Ecto neural progenitor cell (in vitro differentiated cells): ENCODE measurements around the gene SSU72.
A peak's percentile ranks its signal among the peaks of the same experiment; 100 is the strongest.

ENCODE experiments used
- DNase-seq: peaks from one replicate; pipeline ENCODE4 v3.0.0-alpha.2; 2018; ENCODE audit warnings: low spot score

Gene SSU72

DNA sequence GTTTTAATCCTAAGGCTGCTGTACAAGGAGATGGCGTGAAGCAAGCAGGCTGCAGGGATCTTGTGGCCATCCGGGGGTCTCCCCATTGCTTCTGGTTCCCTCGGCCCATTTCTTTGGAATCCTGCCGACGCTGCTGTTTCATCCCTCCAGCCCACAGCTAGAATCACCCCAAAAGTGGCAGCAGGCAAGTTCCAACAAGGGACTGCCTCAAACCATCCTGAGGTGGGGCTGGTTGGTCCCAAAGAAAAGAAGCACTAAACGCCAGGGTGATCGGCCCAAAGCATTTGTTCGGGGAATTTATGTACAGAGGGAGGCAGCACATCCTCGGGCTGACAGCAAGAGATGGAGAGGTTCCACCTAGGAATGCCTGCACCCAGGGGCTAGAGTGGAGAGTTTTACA is 36.1 kb upstream of the SSU72 start:
- peak; percentile 30 for DNase-seq

DNA sequence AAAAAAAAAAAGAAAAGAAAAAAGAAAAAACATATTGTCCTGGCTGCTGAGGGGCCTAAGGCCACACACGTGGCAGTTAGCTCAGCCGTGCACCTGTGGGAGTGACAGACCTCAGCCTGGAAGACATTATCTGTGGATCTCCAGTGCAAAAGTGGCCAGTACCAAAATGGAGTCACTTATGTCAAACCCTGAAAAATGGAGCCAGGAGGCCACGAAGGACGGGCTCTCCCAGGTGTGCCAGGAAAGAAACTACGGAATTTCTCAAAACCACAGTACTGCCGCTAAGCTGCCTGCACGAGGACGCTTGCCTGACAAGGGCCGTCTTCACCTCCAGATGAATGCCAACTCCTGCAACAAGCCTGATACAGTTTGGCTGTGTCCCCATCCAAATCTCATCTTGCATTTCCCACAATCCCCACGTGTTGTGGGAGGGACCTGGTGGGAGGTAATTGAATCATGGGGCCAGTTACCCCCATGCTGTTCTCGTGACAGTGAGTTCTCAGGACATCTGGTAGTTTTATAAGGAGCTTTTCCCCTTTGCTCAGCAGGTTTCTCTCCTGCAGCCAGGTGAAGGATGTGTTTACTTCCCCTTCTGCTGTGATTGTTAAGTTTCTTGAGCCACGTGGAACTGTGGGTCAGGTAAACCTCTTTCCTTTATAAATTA is 35.3 kb upstream of the SSU72 start:
- peak; percentile 25 for DNase-seq

DNA sequence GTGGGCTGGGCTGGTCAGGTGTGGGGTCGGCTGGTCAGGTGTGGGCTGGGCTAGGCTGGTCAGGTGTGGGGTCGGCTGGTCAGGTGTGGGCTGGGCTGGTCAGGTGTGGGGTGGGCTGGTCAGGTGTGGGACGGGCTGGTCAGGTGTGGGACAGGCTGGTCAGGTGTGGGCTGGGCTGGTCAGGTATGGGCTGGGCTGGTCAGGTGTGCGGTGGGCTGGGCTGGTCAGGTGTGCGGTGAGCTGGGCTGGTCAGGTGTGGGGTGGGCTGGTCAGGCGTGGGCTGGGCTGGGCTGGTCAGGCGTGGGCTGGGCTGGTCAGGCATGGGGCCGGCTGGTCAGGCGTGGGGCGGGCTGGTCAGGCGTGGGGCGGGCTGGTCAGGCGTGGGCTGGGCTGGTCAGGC is 31.6 kb upstream of the SSU72 start:
- peak; percentile 43 for DNase-seq

DNA sequence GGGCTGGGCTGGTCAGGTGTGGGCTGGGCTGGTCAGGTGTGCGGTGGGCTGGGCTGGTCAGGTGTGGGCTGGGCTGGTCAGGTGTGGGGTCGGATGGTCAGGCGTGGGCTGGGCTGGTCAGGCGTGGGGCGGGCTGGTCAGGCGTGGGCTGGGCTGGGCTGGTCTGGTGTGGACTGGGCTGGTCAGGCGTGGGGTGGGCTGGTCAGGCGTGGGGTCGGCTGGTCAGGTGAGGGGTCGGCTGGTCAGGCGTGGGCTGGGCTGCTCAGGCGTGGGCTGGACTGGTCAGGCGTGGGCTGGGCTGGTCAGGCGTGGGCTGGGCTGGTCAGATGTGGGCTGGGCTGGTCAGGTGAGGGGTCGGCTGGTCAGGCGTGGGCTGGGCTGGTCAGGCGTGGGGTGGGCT is 31.1 kb upstream of the SSU72 start:
- peak; percentile 42 for DNase-seq

DNA sequence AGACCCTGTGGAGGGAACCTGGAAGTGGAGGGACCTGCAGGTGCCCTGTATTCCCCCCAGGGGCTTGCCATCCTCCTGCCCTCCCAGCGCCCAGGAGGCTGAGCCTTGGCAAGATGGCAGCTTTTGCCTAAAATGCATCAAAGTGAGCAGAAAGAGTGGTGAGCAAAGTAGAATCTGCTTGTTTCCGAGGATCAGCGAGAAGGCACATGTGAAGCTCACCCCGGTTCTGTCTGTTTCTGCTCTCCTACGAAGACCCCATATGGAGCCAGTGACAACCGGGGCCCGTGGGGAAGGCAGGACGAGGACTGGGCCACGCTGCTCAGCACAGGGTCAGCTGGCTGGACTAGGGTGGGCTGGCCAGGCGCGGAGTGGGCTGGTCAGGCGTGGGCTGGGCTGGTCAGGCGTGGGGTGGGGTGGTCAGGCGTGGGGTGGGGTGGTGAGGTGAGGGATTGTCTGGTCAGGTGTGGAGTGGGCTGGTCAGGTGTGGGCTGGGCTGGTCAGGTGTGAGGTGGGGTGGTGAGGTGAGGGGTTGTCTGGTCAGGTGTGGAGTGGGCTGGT is 30.4 kb upstream of the SSU72 start:
- DNase-seq: peak; percentile 38

DNA sequence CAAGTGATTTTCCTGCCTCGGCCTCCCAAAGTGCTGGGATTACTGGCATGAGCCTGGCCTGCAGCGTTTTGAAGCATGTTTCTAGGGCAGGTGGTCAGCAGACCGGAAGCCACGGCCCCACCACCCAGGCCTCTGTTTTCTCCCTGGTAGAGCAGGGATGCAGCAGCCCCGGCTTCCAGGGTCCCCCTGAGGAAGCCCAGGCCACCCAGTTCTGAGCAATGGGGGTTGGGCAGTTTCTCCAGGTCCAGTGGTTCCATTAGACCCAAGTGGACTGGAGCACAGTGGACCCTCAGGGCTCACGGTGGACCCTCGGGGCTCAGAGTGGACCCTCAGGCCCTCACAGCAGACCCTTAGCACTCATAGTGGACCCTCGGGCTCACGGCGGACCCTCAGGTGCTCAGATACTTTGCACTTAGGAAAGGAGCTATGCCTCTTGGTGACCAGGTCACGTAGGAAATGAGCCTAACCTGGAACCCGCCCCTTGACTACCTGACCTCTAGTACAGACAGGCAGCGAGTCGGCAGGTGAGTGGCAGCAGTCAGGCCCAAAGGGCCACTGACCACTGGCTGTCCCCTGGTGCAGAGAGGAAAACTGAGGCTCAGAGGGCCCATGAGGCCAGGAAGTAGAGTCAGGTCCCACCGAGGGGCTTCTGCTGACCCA is 29.8 kb upstream of the SSU72 start:
- peak; percentile 39 for DNase-seq

DNA sequence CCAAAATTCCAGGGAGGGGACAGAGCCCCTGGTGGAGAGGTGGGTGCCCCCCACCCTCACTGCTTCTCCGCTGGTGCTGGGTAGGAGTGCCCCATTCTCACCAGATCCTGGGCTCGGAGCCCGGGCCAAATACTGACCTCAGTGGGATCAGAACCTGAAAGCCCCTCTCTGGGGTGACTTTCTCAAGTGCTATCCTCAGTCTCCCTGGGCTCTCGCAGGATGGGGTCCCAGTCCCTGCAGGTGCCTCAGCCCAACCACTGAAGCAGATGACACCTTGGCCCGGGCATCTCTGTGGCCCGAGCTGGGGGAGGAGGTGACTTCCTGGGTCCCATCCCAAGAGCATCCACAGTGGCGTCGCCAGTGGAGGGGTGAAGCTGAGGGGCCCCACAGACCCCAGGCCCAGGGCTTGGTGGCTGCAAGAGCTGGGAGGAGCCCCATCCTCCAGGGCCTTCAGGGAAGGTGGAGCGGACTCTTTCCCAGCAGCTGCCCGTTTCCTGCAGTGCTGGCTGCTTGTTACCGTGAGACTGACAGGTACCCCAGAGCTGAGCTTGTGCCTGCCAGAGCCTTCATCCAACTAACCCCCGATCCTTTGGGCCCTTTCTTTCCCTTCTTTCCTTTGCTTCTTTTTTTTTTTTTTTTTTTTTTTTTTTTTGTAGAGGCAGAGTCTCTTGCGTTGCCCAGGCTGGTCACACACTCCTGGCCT is 29.2 kb upstream of the SSU72 start:
- peak; percentile 37 for DNase-seq

DNA sequence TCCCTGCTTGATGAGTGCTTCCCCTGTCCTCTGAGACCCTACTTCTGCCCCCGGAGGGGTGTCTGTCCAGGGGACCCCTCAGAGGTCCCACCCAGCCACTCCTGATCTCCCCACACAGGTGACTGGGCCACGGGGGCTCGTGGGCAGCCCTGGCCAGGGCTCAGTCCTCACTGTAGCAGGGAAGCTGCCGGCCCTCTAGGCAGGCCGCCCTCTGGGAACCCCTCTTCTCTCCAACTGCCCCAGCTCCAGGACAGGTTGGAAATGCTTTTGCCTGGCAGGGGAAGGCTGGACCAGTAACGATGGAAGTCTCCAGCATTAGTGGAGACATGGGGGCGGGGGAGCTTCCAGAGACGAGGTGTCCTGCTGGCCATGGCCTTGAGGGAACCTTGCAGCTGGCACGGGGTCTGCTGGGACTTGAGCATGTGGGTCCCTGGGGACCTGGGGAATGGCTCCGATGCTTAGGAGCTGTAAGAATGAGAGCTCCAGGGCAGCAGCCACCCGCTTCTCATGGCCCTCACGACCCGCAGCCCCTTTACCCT is 28.4 kb upstream of the SSU72 start:
- peak; percentile 42 for DNase-seq

DNA sequence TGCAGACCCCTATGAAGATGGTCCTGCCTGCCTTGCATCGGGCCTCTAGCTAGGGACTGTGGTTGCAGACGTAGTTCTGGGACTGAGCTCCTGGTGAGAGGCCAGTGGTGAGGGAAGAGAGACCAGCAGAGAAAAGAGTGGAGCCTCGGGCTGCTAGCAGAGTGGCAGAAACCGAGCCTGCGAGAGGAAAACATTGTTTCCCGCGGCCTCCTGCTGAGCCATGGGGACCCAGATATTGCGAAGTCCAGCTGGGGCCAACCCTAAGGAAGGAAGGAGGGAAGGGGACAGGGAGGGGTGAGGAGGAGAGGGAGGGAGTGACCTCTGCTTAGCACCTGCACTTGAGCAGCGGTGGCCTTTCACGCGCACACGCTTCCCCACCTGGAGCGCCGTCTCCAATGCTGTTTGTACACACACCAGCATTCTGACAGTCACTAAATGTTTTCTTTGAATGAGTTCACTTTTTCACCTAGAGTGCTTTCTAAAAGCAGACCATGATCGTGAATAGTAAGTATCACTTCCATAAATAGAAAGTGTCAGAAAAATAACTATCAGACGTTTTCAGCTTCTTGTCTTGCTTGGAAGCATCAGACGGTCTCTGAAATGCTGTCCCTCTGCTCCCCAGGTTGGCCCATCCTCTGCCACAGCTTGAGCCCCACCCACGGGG is 27.8 kb upstream of the SSU72 start:
- DNase-seq: peak; percentile 36

DNA sequence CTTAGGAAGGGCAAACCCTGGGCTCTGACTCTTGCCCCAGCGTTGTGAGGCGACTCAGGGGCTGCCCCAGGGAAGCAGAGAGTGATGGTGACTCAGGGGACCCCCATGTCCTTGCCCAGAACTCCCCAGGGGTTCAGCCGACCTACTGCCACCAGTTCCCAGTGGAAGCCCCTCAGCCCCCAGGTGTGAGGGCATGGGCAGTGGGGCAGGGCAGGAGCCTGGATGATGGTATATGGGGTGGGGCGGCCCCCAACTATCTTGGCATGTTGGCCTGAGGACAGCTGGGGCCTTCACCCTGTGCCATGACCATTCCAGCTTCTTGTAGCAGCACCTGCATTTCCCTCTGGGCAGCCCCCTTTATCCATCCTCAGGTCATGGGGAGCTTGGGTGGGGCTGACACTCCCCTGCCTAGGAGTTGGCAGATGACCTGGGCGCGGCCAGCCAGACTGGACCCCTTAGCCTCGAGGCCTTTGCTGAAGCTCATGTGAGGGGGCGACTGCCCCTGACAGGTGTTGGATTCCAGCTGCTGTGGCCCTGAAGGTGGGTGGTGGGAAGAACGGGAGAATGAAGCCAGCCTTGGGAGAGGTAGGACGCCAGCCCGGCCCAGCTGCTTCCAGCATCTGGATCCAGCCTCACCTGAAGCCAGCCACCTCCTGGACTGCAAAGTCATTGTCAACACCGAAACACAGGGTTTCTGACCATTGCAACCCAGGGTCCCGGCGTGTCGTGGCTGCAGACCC is 27.1 kb upstream of the SSU72 start:
- peak; percentile 40 for DNase-seq

DNA sequence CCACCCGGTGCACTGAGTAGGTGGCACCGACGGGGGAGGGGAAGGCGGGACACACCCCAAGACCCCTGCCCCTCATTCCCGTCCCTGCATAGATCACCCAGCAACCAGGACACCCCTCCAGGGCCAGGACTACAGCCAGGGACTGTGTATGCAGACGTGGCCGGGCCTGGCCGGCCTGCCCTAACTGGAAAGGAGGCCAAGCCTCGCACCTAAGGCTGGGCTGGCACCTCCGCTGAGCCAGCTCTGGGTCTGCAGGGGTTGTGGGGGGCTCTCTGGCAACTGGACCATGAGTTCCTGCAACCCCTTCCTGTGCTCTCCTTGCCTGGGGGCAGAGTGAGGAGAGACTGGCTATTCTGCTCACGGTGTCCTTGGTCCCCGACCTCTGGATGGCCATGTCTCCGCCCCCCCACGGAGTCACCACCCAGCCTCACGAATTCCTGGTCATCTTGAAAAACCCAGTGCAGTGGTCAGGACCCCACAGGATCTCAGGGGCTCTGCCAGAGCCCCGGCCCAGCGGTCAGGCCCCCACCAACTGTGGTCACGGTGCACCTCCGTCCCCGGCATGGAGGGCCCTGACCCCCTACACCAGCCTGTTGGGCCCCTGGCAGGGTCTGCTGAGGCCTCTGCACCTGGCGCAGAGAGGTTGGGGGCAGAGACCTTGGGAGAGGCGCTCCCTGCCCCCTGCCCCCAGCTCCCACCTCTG is 26.3 kb upstream of the SSU72 start:
- DNase-seq: peak; percentile 49

DNA sequence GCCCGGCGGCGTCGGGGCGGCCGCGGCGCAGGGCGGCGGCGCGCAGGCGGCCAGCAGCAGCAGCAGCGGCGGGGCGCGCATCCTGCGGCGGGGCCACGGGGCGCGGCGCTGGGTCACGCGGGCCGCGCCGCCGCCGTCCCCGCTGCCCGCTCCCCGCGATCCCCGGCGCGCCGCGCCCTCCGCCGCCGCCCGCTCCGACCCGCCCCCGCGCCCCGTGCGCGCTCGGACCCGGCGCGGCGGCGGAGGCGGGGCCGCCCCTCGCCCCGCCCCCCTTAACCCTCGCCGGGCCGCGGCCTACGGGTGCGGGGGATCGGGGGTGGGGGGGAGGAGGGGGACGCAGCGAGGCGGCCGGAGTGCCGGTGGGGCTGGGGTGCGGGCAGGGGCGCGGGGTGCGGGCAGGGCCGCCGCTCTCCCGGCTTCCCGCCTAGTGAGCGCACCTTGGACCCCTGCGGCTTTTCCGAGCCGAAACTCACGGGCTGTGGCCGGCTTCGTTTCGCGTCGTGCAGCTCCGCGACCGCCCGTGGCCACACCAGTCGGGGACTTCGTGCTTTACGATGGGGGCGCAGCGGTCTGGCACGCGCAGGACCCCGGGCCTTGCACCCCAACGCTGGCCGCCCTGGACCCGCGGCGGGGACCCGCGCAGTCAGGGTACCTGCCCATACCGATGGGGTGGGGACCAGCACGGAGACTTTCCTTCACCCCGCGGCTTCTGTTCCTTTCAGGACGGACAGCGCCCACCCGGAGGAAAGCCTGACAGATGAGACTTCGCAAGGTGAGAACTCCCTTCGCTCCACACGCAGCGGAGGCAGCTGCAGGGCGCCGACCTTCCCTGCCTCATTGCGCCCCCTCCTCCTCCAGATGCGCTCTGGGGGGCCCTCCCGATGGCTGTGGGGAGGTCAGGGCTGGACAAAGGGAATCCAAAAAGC is 25.5 kb upstream of the SSU72 start, which contains the start of gene FNDC10:
Gene FNDC10 (minus strand): TSS at position 201 of the 926 bp plus-strand sequence. CDS start 120 bp downstream, at position 81.
- peak; percentile 52 for DNase-seq

DNA sequence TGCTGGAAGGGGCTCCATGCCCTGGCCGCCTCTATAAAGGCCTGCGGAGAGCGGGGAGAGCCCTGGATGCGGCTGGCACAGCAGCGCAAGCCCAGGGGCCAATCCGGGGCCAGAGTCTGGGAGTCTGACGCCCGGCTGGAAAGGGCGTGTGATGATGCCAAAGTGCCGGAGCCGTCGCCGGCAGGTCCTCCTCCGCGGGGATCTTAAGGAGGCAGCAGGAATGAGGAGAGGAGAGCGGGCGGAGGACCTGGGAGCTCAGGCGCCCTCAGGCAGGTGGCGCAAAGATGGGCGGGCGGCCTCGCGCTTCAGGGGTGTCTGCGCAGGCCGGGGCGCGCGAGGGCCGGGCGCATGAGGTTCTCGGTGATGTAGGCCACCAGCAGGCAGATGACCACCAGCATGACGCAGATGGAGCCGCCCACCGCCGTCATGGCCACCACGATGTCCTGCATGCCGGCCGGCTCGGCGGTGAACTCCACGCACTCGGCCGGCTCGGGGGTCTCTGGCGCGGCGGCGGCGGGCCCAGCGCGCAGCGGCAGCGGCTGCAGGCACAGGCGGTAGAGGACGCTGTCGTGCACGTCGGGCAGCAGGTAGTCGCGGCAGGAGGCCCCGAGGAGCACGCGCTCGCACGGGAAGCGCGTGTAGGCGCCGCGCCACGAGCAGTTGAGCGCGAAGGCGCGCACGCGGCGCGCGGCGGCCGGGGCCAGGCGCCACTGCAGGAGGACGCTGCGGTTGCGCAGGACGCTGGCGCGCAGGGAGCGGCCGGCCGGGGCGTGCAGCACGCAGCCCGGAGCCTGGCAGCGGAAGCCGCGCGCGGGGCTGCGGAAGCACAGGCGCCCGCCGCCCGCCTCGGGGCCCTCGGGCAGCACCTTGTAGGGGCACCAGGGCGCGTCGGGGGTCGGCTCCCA is 24.6 kb upstream of the SSU72 start:
- DNase-seq: peak; percentile 74

DNA sequence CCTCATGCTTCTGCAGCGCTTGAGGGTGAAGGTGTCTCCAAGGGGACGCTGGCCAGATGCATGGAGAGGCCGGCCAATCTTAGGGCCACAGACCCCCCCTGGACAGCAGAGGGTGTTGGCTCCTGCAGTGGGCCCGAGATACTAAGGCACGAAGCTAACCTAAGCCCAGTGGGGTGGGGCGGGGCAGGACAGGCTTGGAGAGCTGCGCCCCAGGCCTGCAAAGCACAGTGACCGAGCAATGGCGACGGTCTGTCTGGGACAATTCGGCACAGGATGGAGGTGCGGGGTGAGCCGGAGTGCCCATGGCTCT is 24.0 kb upstream of the SSU72 start:
- no peak for DNase-seq

DNA sequence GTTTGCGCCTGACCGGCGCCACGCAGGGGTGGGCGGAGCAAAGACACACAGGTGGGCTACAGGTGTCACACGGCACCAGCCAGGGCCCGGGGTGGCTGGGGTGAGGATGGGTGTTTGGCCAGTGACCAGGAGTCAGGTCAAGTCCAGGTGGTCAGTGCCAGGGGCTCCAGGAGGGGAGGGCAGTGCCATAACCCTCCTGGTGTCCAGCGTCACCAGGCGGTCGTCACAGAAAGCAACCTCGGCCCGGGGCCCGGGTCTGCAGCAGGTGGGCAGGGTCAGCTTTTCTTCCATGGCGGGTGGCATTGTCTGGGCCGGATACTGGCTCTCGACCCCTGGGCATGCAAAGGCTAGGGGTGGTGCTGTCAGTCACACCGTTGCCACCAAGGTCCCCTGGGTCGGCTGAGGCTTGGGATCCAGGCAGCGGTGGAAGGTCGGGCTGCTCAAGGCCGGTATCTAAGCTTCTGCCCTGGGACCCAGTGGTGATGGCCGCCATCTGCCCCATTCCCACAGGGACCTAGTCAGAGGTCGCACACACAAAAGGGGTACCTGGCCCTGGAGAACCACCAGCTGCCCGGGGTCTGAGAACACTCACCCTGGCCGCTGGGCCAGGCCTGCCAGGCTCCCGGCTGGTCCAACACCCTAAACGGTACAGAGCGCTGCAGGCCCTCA is 23.5 kb upstream of the SSU72 start:
- peak; percentile 43 for DNase-seq

DNA sequence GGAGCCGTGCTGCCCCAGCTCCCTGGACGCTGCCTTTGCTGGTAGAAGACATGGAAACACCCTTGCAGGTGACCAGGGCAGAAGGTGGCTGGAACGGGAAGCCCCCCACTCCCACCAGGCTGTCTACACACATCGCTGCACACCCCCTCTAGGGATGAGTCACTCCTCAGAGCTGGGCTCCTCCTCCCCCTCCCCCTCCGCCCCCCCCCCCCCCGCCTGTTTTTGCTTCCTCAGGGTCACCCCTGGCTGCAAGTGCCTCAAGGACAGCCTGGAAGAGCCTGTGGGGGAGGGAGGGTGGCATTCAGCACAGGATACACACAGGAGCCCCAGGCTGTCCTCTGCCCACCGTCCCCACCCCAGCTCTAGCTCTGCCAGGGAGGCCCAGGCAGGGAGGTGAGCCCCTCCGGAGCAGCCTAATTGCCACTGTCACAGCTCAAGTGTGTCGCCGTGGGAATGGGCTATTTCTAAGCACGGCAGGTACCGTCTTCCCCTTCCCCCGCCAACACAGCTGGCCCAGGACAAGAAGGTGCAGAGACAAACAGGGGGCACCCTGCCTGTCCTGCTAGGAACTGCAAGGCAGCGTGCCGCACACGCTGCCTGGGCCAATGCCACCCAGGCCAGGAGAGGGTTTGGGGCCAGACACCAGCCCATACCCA is 22.7 kb upstream of the SSU72 start:
- peak; percentile 54 for DNase-seq

DNA sequence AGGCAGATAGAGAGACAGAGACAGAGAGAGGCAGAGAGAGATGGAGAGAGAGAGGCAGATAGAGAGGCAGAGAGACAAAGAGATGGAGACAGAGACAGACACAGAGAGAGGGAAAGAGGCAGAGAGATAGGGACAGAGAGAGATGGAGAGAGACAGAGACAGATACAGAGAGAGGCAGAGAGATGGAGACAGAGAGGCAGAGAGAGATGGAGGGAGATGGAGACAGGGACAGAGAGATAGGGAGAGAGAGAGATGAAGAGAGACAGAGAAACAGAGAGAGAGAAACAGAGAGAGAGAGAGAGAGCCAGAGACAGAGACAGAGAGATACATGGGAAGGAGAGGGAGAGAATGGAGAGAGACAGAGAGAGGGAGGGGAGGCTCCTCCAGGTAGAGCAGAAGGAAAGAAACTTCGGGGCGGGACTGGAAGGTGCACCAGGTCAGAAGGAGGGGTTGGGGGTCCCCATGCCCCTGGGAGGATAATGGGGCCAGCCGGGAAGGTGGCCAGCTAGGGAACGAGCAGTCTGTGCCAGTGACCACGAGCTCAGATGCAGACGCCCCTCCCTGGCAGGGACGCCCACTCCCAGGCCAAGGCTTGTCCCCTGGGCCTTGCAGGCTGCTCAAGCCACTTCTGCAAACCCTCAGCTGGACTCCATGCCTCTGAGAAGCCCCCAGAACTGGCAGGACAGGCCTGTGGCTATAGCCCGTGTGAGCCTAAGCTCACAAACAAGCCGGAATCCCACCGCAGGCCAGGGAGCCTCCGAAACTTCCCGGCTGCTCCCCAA is 22.0 kb upstream of the SSU72 start:
- DNase-seq: no peak
